ENCODE measurements around the gene SNRPD1.

- TF ChIP-seq CTCF (IDR thresholded peaks at IDR 0.05; ENCODE audit: low read depth, low read length) (no peak), POLR2A (IDR thresholded peaks at IDR 0.05; ENCODE audit: extremely low read depth, insufficient read length) (no peak), MAX (IDR thresholded peaks at IDR 0.05; ENCODE audit: low read depth, low read length) (no peak)
Measured at GRCh38 chr18:21597620-21598019, 14.5 kb upstream of the SNRPD1 start.

All from NB4 (cell line).